SK-MEL-5 (cell line): Measurements from ENCODE around the gene UBE2E2. TPM values are rescaled to one million over a fixed set of nuclear protein-coding genes. Genes with fewer than 3 reads are reported as not detected.

Source experiments
- DNase-seq: peaks from one replicate; pipeline ENCODE4 v3.0.0-alpha.2; 2016; ENCODE audit warnings: low read depth, low spot score
- in situ Hi-C: cut with HindIII; loops from 2 replicates; pipeline ENCODE4 v1.10.0; 2016; ENCODE audit warnings: low sequenced_read_pairs, high pct_unique_total_duplicates, low pct_unique_long_range_greater_than_20kb
- total RNA-seq: library from RNA; depleted of rRNA; stranded (reverse); fragments of >200 nt; shearing (Covaris generic); gene quantifications from 2 replicates; pipeline ENCODE4 v1.2.3, GENCODE V29; 2014

Gene UBE2E2
- total RNA-seq, 1 experiment from 2014 or later, result 33.3 TPM

DNA sequence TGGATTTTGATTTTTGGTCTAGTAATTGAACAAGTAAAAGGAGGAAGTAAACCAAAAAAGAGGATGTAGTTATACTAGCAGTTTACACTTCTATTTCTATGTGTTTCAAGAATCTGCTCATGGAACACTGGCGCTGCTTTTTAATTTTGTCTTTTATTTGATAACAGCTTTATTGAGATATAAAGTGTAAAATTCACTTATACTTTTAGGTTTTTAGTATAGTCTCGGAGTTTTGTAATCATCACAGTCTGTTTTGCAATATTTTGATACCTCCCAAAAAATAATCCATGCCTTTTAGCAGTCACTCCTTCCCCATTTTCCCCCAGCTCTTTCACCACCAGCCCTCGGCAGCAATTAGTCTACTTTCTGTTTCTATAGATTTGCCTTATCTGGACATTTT, 18.0 kb downstream of the UBE2E2 start:
- DNase-seq, result no peak
- in situ Hi-C loops, result no loop called here

DNA sequence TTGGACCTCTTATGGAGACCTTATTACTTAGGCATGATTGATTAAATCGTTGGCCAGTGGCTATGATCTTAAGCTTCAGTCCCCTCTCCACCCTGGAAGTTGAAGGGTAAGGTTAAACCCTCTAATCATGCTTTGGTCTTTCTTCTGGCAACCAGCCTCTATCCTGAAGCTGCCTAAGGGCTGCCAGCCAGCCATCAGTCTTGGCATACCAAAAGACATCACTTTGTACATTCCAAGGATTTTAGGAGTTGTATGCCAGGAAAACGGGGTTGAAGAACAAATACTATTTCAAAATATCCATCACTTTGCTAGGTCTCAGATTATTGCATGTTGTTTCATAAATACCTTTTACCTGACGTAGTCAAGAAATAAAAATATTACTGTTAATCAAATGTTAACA, 28.9 kb downstream of the UBE2E2 start:
- DNase-seq, result no peak
- in situ Hi-C loops, result no loop called here

DNA sequence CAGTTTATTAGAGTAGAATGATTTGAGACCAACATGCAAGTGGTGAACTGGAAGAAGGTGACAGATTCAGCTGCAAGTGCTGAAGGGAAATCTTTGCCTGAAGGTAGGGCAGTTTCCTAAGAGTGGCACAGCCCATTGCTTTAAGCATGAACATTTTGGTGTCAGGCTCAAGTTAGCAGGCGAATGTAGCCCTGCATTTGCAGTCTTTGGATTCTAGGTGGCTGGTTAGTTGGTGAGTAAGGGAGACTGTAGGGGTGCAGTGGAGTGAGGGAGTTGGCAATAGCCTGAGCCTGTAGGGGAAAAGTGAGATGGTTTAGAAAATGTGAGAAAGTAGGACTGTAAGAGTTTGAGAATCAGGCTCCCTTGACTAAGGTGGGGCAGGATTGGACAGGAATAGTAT, 29.7 kb downstream of the UBE2E2 start:
- in situ Hi-C loops, result no loop called here
- no peak for DNase-seq

DNA sequence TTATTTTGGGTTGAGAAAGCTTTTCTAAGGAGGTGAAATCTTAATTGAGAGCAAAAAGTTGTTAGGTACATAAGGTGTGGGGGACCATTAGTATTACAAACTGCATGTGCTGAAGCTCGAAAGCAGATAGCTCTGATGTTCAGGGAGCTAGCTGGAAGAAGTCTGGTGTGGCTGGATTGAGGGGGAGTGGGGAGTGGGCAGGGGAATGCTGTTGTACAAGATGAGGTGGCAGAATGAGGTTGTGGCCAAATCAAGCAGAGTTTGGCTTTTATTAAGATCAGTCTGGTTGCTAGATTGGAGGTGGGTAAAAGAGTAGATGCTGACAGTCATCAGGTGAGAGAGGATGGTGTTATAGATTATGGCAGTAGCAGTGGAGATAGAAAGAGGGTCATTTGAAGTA, 32.1 kb downstream of the UBE2E2 start:
- no peak for DNase-seq
- in situ Hi-C loops, result no loop called here

DNA sequence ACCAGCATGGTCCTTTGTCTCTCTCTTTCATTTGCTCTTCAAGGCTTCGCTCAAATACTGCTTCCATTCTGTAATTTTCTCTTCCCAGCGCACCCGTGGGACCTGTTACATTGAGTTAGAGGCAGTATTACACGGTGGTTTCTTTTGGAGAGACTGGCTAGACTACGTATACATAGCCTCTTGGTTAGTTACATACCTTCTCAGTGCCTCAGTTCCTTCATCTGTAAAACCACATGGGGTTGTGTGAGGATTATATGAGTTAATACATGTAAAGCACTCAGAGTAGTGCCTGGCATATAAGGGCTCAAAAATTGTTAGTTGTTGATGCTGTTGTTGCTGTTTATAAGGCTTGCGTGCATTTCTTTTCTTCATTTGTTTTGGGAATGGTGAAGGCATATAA, 33.8 kb downstream of the UBE2E2 start:
- in situ Hi-C loops, result no loop called here
- DNase-seq, result no peak

DNA sequence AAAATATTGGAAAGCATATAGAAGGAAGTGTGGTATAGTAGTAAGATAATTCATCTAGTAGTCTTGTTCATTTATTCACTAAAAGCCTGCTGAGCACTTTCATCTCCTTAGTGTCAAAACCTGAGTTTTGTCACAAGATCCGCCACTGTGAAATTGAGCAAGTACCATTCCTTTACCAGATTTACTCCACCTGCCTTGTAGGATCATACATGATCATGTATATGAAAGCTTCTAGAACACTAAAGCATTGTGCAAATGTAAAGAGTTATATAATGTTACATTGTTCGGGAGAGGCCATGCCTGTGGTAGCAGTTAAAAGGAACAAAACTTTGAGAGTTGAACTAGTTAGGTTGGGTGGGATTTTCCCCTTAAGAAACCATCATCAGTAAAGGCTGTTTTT, 35.0 kb downstream of the UBE2E2 start:
- DNase-seq, result no peak
- in situ Hi-C loops, result no loop called here

DNA sequence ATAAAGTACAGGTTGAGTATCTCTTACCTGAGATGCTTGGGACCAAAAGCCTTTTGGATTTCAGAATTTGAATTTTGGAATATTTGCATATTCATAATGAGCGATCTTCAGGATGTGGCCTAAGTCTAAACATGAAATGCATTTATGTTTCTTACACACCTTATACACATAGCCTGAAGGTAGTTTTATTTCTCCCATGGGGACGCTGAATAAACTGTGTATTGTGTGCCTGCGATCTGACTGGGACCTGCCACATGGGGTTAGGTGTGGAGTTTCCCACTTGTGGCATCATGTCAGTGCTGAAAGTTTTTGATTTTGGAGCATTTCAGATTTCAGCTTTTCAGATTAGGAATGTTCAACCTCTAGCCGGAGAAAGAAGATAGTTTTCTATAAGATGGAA, 35.5 kb downstream of the UBE2E2 start:
- in situ Hi-C loops, result no loop called here
- no peak for DNase-seq

DNA sequence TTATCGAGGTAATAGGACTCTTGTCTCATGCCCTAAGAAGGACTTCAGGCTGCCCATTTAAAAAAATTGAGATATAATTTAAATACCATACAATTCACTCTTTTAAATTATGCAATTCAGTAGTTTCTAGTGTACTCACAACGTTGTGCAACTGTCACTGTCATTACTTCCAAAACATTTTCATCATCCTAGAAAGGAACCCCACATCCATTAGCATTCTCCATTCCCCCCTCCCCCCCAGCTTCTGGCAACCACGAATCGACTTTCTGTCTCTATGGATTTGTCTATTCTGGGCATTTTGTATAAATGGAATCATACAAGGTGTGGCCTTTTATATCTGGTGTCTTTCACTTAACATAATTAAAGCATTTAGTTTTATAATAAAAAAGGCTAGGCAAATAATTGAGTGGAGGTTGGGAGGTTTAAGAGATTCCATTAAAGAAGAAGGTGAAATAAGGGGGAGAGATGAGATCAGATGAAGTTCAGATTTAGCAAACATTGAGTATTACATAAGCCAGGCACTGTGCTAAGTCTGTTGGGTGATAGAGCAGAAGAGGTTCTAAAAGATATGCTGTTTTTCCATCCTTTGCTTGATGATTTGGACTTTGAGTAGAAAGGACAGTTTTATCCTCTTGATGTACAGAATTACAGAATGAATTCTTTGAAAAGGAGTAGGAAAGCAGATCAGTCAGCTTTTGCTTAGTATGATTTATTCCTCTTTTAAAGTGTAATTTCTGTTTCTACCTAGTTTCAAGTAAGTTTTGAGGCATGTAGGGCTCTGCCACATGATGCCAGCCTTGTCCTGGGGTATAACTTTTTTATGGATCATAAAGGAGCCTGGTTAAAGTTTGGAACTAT, 36.3 kb downstream of the UBE2E2 start:
- DNase-seq, result no peak
- in situ Hi-C loops, result no loop called here

DNA sequence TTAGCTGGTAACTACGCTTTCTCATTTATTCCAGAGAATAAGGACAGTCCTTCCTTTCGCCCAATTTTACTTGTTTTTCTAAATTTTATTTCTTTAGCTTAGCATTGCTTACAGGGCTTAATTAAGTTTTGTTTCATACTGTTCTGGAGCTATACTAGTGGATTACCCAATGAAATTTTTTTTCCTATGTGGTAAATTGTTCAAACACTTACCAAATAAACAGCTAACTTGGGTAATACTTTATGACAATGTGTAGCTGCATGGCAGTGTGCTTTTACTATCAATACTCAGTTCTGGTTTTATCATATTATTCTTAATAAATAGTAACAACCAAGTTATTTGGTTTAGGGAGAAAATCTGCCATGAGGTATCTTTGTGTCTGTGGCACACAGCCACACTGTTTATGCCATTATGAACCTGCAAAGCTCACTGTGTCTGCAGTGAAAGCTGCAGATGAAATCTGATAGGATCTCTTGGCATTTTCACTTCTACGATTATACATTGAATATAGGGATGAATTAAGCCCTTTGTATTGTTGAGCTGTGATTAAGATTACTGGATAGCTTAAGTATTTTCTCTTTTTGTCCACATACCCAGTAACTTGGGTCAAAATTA, 37.2 kb downstream of the UBE2E2 start:
- in situ Hi-C loops, result no loop called here
- peak; percentile 39 for DNase-seq

DNA sequence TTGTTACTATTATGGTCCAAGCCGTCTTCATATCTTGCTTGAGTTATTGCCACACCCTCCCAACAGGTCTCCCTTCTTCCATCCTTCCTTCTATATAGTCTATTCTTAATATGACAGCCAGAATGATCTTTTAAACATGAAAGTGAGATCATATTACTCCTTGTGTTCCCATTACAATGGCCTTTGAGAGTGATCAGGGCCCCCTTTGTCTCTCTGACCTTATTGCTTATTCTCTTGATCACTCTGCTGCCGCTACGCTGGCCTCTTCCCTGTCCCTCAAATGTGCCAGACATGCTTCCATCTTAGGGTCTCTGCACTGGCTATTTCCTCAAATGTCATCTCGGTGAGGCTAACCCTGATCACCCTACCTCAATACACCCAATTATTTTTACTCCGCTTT, 38.1 kb downstream of the UBE2E2 start:
- no peak for DNase-seq
- in situ Hi-C loops, result no loop called here

DNA sequence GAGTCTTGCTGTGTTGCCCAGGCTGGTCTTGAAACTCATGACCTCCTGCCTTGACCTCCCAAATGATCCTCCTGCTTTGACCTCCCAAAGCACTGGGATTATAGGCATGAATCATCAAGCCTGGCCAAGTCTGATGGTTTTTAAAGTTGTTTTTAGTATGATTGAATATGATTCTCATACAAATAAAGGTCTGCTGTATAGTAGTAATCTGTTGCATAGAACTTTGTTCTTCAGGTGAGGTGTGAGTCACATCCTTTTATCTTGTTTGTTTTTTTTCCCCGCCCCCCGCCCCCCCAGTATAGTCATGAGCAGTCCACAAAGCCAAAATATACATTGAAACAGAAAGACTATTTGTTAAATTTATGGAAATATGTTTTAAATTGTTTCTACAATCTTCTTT, 39.0 kb downstream of the UBE2E2 start:
- DNase-seq, result no peak
- in situ Hi-C loops, result no loop called here

DNA sequence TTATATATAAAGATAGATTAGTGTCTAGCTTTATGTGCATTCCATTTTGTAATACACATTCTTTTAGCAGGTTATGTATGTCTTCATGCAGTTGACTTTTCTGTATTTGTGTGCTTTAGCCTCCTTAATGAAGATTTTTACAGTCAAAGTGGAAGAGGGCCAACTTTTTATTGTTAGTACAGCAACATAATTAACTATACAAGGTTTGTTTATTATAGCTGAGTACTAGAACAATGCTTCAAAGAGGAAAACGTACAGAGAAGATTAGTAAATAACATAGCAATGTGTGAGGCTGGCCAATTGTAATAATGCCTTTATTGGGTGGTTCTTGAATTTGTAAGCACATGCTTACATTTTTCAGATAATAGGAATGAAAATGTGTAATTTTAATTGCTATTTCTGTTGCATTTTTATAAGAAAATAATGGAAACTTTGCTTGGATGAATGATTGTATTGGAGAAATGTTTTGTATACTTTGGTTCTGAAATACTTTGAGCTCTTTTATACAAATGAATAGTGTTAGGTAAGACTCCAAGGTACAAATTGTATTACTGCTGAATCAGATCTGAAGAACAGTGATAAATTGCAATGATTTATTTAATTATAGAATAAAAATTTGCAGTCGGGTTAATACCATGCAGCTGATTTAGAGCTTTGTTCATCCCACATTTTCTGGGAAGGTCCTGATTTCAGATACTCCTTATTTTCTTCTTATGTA, 41.4 kb downstream of the UBE2E2 start:
- no peak for DNase-seq
- in situ Hi-C loops, result no loop called here

DNA sequence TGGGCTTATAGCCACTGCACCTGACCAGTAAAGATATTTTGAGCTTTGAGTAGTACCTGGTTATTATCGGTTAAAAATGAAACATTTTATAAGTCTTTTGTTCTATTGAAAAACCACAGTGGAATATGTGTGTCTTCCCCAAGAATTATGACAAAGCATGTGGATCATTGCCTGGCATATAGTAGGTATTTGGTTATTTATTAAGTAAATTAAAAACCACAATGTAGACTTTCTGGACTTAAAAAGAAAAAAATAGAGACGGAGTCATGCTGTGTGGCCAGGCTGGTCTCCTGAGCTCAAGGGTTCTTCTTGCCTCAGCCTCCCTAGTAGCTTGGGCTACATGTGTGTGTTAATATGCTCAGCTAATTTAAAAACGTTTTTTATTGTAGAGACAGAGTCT, 43.5 kb downstream of the UBE2E2 start:
- in situ Hi-C loops, result no loop called here
- no peak for DNase-seq

DNA sequence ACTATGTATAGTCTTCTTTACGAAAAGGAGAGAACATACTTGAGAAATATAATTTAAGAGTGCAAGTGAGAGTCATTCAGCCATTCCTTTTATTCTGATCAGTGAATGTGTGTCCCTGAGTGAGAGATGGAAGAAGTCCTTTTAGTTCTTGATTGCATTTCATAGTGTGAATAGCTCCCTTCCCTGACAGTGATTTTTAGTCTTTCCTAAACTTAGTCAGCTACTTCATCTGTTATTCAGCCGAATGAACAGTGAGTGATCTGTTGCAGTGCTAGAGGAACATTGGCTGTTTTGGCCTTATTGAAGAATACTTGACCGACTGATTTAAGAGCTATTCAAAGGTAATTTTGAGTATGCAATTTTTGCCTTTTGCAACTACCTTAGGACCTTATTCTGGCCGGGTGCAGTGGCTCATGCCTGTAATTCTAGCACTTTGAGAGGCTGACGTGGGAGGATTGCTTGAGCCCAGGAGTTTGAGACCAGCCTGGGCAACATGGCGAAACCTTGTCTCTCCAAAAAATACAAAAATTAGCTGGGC, 45.5 kb downstream of the UBE2E2 start:
- no peak for DNase-seq
- in situ Hi-C loops, result no loop called here

DNA sequence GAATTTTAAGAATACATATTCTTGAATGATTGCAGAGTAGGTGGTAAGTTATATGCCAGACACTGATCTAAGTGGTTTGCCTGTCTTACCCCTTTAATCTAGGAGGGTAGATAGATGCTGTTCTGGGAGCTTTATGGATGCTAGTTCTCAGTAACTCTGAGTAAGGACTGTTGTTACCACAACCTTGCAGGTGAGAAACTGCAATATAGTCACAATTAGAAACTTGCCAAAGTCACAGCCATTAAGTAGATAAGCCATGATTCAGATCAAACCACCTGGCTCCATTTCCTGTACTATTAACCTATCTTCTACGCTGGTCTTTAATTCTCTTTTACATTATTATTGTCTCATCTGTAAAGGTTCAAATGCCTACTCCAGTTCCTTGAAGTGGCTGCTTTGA, 46.8 kb downstream of the UBE2E2 start:
- in situ Hi-C loops, result no loop called here
- DNase-seq, result no peak

DNA sequence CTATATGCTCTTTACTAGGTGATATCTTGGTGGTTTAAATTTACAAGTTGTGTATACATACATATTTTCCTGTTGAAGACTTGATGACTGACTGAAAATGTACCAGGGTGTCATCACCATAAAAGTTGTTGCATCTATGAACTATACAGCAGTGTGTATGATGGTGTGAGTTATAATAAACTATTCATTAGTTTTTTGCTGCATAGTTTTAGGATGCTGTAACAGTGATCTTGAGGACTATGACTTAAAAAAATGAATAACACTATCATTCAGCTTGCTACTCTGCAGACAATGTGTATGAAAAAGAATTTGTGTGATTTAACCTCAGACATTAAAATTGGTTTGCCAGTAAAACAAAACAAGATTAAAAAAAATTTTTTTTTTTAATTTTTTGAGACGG, 49.0 kb downstream of the UBE2E2 start:
- DNase-seq, result no peak
- in situ Hi-C loops, result no loop called here

DNA sequence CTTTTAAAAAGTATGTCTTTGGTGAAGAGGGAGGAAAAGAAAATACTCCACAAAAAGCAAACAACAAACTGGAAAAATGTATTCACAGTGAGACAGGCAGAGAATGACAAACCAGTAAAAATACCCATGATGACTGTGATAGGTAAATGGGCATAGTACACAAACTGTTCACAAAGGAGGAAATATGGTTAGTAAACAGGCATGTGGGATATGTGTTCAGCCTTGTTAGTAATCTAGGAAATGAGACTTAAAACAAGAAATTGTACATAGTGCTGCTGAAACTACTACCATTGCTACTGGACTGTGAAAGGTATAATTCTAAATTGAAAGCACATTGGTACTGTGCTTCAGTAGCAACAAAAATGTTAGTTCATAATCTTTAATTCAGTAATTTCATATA, 50.1 kb downstream of the UBE2E2 start:
- DNase-seq, result no peak
- in situ Hi-C loops, result no loop called here

DNA sequence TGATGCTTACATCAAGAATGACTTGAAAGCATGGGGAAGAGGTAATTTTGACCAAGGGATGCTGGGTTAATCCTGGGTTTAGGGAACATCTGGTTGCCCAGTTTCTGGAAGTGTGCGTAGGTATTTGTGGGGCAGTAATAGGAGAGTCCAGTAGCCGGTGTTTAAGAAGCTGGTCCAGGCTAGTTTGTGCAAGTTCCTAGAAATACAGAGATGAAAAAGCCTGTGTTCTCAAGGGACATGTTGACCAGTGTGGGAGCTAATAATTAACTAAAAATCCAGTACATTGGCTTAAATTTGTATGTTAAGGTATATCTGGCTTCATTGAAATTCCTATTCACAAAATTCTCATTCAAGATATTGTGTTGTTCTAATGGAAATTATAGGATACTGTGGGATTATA, 51.2 kb downstream of the UBE2E2 start:
- in situ Hi-C loops, result no loop called here
- no peak for DNase-seq

DNA sequence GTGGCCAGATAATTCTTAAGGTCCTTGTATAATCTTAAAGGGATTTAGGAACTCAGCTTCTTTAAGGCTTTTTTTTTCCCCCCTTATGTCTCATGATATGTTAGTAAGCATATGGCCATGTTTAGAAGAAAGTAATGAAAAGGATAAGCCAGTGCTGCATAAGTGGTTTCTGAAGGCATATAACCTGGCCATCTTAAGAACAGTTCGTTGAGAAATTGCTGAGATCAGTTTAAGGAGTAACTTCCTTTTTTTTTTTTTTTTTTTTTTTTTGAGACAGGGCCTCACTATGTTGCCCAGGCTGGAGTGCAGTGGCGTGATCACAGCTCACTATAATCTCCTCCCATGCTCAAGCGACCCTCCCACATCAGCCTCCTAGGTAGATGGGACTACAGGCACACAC, 51.7 kb downstream of the UBE2E2 start:
- DNase-seq, result no peak
- in situ Hi-C loops, result no loop called here
